DMS79 (cell line): Measurements from ENCODE around the gene PLCH2.
"Not testable (repeated sequence)": the region's sequence is repeated elsewhere in the genome, so short reads cannot be mapped to it uniquely, and the experiment has no call there.

Experiments
- DNase-seq: peaks from one replicate; lab custom pipeline; 2025; lab: John Stamatoyannopoulos, UW

The PLCH2 gene

DNA sequence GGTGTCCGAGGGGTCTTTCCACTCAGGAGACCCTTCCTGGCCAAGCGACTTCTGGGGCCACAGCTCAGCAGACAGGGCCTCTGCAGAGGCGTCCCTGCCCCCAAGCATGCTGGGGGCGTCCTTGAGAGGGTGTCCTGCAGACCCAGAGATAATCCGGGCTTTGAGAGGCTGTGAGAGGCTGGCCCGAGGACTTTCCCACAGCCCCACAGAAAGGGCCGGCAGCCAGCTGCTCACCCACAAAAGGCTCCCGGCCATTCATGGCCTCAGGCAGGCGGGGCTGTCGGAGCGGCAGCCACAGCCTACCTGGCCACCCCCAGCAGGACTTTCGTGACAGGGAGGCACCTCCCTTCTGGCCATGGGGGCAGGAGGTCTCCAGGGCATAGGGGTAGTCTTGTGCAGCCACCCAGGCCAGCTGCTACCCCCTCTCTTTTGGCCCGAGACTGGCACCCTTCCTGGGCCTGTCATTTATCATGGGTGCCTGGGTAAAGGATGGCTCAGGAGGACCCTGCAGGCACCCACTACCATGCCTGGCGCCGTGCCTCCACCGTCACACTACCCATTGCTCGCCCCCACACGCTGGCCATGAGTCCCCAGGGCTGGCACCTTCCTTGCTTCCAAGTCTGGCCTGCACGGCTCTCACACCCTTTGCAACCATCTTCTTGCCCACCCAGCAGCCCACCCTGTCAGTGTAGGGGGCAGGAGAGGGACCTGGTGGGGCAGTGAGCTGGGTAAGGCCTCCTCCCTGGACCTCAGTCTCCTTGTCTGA lies 69.0 kb downstream of the PLCH2 start:
- no peak for DNase-seq

GRCh38 chr1:2545754-2546514 lies 69.8 kb downstream of the PLCH2 start:
- peak; percentile 83 for DNase-seq

DNA sequence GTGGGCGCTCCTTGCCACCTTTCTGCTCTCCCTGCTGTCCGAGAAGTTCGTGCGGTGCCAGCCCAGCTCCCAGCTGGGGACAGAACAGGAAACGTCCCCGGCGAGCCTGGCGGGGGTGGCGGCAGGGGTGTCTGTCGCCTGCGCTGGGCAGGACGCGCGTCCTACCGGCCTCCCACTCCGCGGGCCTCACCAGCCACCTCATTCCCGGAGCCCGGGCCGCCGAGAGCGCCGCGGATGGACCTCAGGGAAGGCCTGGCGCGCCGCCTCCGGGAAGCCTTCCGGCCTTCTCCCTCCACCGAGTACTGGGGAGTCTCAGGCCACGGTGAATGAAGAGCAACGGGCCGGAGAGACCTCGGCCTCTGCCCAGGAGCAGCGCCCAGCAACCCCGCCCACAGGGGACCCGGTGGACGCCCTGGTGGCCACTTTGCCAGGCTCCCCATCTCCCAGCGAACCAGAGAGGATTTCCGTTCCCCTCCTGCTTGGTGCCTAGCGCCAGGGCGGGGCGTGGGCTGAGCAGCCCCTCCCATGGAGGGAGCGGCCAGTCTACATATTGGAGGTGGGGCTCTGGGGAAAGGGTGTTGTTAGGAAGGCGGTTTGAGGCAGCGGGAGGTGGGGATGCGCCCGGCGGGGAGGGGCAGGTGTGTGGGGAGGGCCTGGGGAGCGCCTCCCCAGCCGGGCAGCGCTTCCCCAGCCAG lies 70.6 kb downstream of the PLCH2 start:
- peak; percentile 85 for DNase-seq

GRCh38 chr1:2547210-2548067 lies 71.3 kb downstream of the PLCH2 start:
- DNase-seq = peak; percentile 43

GRCh38 chr1:2548068-2548589 lies 72.0 kb downstream of the PLCH2 start:
- DNase-seq = peak; percentile 52

DNA sequence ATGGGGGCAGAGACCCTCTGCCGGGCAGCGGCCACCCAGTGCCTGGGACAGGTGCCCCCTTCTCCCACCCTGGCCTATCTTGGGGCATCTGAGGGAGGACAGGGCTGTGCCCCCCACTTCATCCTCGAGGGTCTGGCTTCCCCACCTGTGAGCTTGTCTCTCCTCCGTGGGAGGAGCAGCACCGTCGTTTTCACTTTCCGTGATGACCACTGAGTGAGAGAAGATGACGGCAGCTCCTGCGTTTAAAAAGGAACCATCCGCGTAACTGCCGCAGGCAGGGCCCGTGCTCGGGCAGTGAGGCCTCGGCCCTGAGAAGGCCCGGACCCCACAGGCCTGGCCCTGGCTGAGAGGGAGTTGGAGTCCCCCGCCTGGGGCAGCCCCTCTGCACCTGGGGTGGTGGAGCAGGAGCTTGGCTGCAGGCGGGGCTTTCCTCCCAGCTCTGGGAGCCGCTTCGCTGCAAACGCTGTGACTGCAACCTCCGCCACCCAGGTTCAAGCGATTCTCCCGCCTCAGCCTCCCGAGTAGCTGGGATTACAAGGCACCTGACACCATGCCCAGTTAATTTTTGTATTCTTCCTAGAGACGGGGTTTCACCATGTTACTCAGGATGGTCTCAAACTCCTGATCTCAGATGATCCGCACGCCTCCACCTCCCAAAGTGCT lies 73.4 kb downstream of the PLCH2 start:
- not testable (repeated sequence) for DNase-seq

GRCh38 chr1:2550309-2550861 lies 74.3 kb downstream of the PLCH2 start:
- DNase-seq = not testable (repeated sequence)

DNA sequence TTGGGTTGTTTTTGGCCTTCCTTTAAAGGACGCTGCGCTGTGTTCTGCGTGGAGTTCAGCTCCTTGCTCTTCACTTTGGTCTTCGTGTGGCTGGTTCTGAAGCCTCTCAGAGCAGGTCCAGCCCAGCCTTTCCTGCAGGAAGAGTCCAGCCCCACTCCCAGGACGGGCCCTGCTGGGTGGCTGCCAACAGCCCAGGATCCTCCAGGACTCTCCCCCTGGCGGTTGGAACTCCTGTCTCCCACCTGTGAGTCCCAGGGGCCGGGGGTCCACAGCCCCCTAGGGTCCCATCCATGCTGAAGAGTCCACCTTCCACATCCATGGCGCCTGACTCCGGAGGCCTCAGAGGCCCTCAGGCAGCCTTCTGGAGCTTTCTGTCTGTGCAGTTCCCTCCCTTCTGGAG lies 75.5 kb downstream of the PLCH2 start:
- DNase-seq = not testable (repeated sequence)

DNA sequence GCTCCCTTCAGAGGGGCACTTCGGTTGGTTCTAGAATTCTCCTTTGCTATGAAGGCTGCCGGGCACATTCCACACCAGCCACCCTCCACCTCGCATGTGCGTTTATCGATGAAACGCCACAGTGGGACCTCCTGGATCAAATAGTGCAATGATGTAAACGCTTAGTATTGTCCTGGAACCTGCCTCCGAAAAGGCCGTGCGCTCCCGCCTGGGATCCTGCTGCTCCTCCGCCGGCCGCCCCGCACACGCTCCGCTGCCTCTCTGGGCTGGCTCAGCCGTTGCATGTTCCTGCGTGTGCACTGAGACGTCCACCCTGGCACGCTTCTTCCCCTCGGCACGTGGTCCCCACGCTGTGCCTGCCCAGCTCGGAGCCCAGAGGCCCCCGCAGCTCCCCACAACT lies 76.1 kb downstream of the PLCH2 start:
- DNase-seq = no peak

GRCh38 chr1:2553076-2553475 lies 77.0 kb downstream of the PLCH2 start:
- DNase-seq = not testable (repeated sequence)

DNA sequence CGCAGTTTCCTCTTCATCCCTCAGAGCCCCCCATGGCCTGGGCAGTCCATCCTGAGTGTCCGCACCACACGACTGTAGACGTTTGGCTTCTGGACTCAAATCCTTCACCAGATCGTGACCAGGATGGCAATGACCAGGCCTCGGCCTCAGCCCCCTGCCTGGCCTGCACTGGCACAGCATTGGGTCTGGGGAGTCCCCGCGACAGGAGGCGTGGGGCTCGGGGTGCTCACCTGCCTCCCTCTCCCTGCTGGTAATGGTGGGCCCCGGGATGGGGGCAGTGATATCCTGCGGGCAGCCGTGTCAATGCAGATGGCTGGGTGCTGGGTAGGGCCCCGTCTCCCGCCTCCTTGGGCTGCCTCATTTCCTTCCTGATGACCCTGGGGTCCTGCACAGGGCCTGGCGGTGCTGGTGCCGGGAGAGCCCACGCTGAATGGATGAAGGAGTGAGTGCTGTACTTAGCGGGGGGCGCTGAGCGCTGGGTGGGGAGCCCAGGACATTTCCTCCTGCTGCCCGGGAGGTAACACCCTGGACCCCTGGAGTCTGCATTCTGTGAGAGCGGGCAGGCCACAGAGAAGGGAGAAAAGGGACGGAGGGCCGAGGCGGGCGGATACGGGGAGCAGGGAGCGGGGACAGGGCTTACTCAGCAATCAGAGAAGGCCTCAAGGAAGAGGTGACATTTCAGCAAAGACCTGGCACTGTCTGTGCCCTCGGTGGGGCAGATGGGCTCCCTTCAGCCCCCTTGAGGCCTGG lies 78.0 kb downstream of the PLCH2 start:
- DNase-seq = no peak

DNA sequence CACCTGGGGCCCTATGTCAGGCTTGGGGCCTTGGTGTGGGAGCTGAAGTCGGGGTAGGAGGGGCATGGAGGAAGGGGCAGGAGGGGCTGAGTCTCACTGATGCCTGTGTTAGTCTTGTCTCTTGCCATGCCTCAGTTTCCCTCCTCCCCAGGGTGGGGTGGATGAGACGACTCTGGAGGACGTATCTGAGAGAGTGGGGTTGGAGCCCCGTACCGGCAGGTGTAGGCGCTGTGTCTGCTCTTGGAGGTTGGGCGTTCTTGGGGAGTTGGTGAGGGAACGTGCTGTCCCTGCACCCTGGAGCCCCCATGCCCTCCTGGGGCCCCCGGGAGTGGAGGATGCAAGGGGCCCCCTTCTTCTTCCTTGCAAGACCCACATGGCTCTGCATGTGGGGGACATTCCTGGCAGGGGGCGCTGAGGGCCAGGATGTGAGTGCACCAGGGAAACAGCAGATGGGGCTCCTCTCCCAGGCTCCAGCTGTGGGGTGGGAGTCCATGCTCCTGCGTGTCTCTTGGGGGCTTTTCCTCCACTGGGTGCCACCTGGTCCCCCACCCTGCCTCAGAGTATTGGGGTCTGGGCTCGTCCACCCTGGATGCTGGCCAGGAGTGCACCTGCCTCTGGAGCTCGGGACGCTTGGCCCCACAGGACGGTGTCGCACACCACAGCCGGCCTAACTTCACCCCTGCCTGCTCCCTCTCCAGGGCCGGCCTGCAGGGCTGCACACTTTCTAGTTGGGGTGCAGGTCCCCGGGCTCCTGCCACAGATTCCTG lies 78.7 kb downstream of the PLCH2 start:
- DNase-seq = no peak
